Keratinocyte (primary cell): ENCODE data around the gene SLFN14. TPM values are rescaled to one million over a fixed set of nuclear protein-coding genes. Genes with fewer than 3 reads are reported as not detected.

Experiments used
- DNase-seq: peaks from one replicate; pipeline ENCODE4 v3.0.0-alpha.2; 2011; ENCODE audit warnings: low read depth, missing footprints, low spot score
- FAIRE-seq: peaks from 2 replicates; lab custom pipeline; 2011; peaks lifted over from hg19 to GRCh38; lab: Jason Lieb, UNC
- H2AFZ ChIP-seq: 2 replicates; pipeline ENCODE4 v1.6.0; 2012; ENCODE audit warnings: low read length, control low read depth, inconsistent platforms; ENCODE audit not compliant: control insufficient read depth
- H3K27ac ChIP-seq: 2 replicates; pipeline ENCODE4 v1.5.1; 2011; ENCODE audit warnings: low read length; ENCODE audit not compliant: control insufficient read depth, insufficient read depth
- H3K27me3 ChIP-seq: 3 replicates; pipeline ENCODE4 v1.6.0; 2011; ENCODE audit warnings: low read length; ENCODE audit not compliant: control insufficient read depth, insufficient read depth; ENCODE audit errors: extremely low read depth
- H3K36me3 ChIP-seq, 2 experiments: 2 replicates in 1 of 2; 3 replicates in 1 of 2; pipeline ENCODE4 v1.5.1; 2011; ENCODE audit warnings: low read length in 2 of 2, mild to moderate bottlenecking in 1 of 2; ENCODE audit not compliant: control insufficient read depth in 2 of 2, insufficient read depth in 2 of 2; ENCODE audit errors: extremely low read depth in 1 of 2
- H3K4me1 ChIP-seq: 3 replicates; pipeline ENCODE4 v1.5.1; 2011; ENCODE audit warnings: low read length; ENCODE audit not compliant: control insufficient read depth, insufficient read depth; ENCODE audit errors: extremely low read depth
- H3K4me2 ChIP-seq: 3 replicates; pipeline ENCODE4 v1.6.0; 2011; ENCODE audit warnings: low read depth, low read length; ENCODE audit not compliant: control insufficient read depth, insufficient read depth; ENCODE audit errors: extremely low read depth
- H3K4me3 ChIP-seq, 3 experiments: fragments of 200-600 bp in 1 of 3; sonication (generic) in 1 of 3; 2 replicates in 2 of 3; 3 replicates in 1 of 3; pipeline ENCODE4 v1.5.1; 2011 to 2016; ENCODE audit warnings: low read length in 3 of 3, mild to moderate bottlenecking in 3 of 3, control low read depth in 2 of 3, inconsistent platforms in 1 of 3, low read depth in 1 of 3, mixed read lengths in 1 of 3, mixed run types in 1 of 3, moderate library complexity in 1 of 3; ENCODE audit not compliant: control insufficient read depth in 2 of 3, insufficient read depth in 2 of 3; ENCODE audit errors: extremely low read depth in 1 of 3
- H3K79me2 ChIP-seq: 2 replicates; pipeline ENCODE4 v1.6.0; 2012; ENCODE audit warnings: low read length; ENCODE audit not compliant: control insufficient read depth, insufficient read depth
- H3K9ac ChIP-seq: 3 replicates; pipeline ENCODE4 v1.6.0; 2011; ENCODE audit warnings: low read length; ENCODE audit not compliant: control insufficient read depth, insufficient read depth; ENCODE audit errors: extremely low read depth
- H3K9me1 ChIP-seq: 3 replicates; pipeline ENCODE4 v1.6.0; 2011; ENCODE audit warnings: low read length; ENCODE audit not compliant: control insufficient read depth, insufficient read depth; ENCODE audit errors: extremely low read depth
- H3K9me3 ChIP-seq: 2 replicates; pipeline ENCODE4 v1.5.1; 2012; ENCODE audit warnings: low read depth, low read length; ENCODE audit not compliant: control insufficient read depth
- H4K20me1 ChIP-seq: 3 replicates; pipeline ENCODE4 v1.6.0; 2011; ENCODE audit warnings: low read length; ENCODE audit not compliant: control insufficient read depth, insufficient read depth; ENCODE audit errors: extremely low read depth
- CTCF ChIP-seq, 3 experiments: IDR thresholded peaks in 1 of 3; conservative IDR thresholded peaks in 1 of 3; optimal IDR thresholded peaks in 1 of 3; 2 replicates in 2 of 3; 3 replicates in 1 of 3; pipeline versions ENCODE3 to v1.5.1; 2011; ENCODE audit warnings: low read length in 3 of 3, mild to moderate bottlenecking in 3 of 3, moderate library complexity in 2 of 3, control low read depth in 1 of 3, inconsistent platforms in 1 of 3; ENCODE audit not compliant: insufficient read depth in 2 of 3; ENCODE audit errors: extremely low read depth in 1 of 3
- EZH2 ChIP-seq: IDR thresholded peaks from one replicate; pipeline ENCODE4 v1.6.1; 2012; ENCODE audit warnings: inconsistent platforms, mild to moderate bottlenecking, low read length, moderate library complexity
- dilution Hi-C: fragments of 300-500 bp; cut with MboI; formaldehyde crosslinking; loops from one replicate; pipeline ENCODE4 v1.7.0; 2020; ENCODE audit warnings: low sequenced_read_pairs; ENCODE audit not compliant: extremely low pct_ligation_motif_present
- polyA plus RNA-seq, 5 experiments: library from polyadenylated mRNA; depleted of rRNA in 3 of 5; stranded (reverse) in 3 of 5; stranded (forward) in 1 of 5; unstranded in 1 of 5; fragments of >200 nt; gene quantifications; 1 replicate in 1 of 5; 2 replicates in 3 of 5; 3 replicates in 1 of 5; pipeline versions ENCODE4 v1.2.1 to v1.2.3, GENCODE V29; 2011 to 2012; ENCODE audit warnings: missing spikeins in 2 of 5, low read depth in 1 of 5, low replicate concordance in 1 of 5

Gene SLFN14
- polyA plus RNA-seq, 1 donor (not counting 4 experiments of a cell fraction or from before 2014, with no cell fraction given): not detected

- no peak for TF ChIP-seq CTCF (optimal IDR thresholded peaks at IDR 0.05 in 1 of 3, IDR thresholded peaks at IDR 0.05 in 1 of 3, conservative IDR thresholded peaks at IDR 0.05 in 1 of 3; ENCODE audit: extremely low read depth in 1 of 3, insufficient read depth in 2 of 3, low read length in 3 of 3)
- TF ChIP-seq EZH2: no peak
- H2AFZ ChIP-seq: no peak overlapping the region
- no peak overlapping the region for H3K4me2 ChIP-seq
These were observed 19.2 kb downstream of the SLFN14 start for GRCh38 chr17:35541434-35541833.

GRCh38 chr17:35540589-35541404, 19.8 kb downstream of the SLFN14 start:
- Histone ChIP-seq H3K9me1 (no peaks in the 10 kb centered on the region), H3K27me3 (no peaks in the 10 kb centered on the region), H3K4me3 (peak overlapping the region in 1 of 3 experiments; percentile 19), H3K9me3 (no peaks in the 10 kb centered on the region), H2AFZ (peak overlapping the region; percentile 41), H3K36me3 (no peaks in the 10 kb centered on the region), H3K9ac (no peak overlapping the region), H3K4me2 (peak overlapping the region; percentile 39), H3K4me1 (no peaks in the 10 kb centered on the region), H3K27ac (no peak overlapping the region), H4K20me1 (no peaks in the 10 kb centered on the region), H3K79me2 (no peaks in the 10 kb centered on the region)
- DNase-seq (no peak), FAIRE-seq (no peak)
- dilution Hi-C loops: no loop called here
- no peak for TF ChIP-seq CTCF (optimal IDR thresholded peaks at IDR 0.05 in 1 of 3, IDR thresholded peaks at IDR 0.05 in 1 of 3, conservative IDR thresholded peaks at IDR 0.05 in 1 of 3; ENCODE audit: extremely low read depth in 1 of 3, insufficient read depth in 2 of 3, low read length in 3 of 3)

More at GRCh38 chr17:35541434-35541833, 19.2 kb downstream of the SLFN14 start:
- Histone ChIP-seq H3K27me3 (no peaks in the 10 kb centered on the region), H3K4me3 (no peak overlapping the region), H4K20me1 (no peaks in the 10 kb centered on the region), H3K36me3 (no peaks in the 10 kb centered on the region), H3K79me2 (no peaks in the 10 kb centered on the region), H3K9ac (no peak overlapping the region), H3K27ac (no peak overlapping the region), H3K9me1 (no peaks in the 10 kb centered on the region), H3K4me1 (no peaks in the 10 kb centered on the region), H3K9me3 (no peaks in the 10 kb centered on the region)
- dilution Hi-C loops: no loop called here
- FAIRE-seq: no peak
- DNase-seq: no peak
